Smooth muscle cell (in vitro differentiated cells): Measurements from ENCODE around the gene PAX3. TPM values are rescaled to one million over a fixed set of nuclear protein-coding genes. Genes with fewer than 3 reads are reported as not detected.

Source experiments
- DNase-seq: peaks from one replicate; lab custom pipeline; 2025; ENCODE audit not compliant: unreplicated experiment; lab: John Stamatoyannopoulos, UW
- H2AFZ ChIP-seq: fragments of 200-600 bp; sonication (generic); 2 replicates; pipeline ENCODE4 v1.6.0; 2016; ENCODE audit warnings: antibody characterized with exemption, low read depth, mild to moderate bottlenecking
- H3F3A ChIP-seq: fragments of 200-600 bp; sonication (generic); 2 replicates; pipeline ENCODE4 v1.6.0; 2017; ENCODE audit warnings: antibody characterized with exemption, low read depth
- H3K27ac ChIP-seq: fragments of 200-600 bp; sonication (generic); 2 replicates; pipeline ENCODE4 v1.5.1; 2016; ENCODE audit warnings: low read depth, mild to moderate bottlenecking
- H3K27me3 ChIP-seq: fragments of 200-600 bp; sonication (generic); 2 replicates; pipeline ENCODE4 v1.6.1; 2016; ENCODE audit warnings: low read depth, mild to moderate bottlenecking
- H3K36me3 ChIP-seq: fragments of 200-600 bp; sonication (generic); 2 replicates; pipeline ENCODE4 v1.5.1; 2016; ENCODE audit warnings: low read depth
- H3K4me1 ChIP-seq: fragments of 200-600 bp; sonication (generic); 2 replicates; pipeline ENCODE4 v1.5.1; 2016; ENCODE audit warnings: low read depth
- H3K4me2 ChIP-seq: fragments of 200-600 bp; sonication (generic); 2 replicates; pipeline ENCODE4 v1.6.0; 2016; ENCODE audit warnings: mild to moderate bottlenecking
- H3K4me3 ChIP-seq: fragments of 200-600 bp; sonication (generic); 2 replicates; pipeline ENCODE4 v1.5.1; 2016; ENCODE audit warnings: mild to moderate bottlenecking
- H3K79me2 ChIP-seq: fragments of 200-600 bp; sonication (generic); 2 replicates; pipeline ENCODE4 v1.6.0; 2016; ENCODE audit warnings: low read depth, mild to moderate bottlenecking
- H3K9ac ChIP-seq: fragments of 200-600 bp; sonication (generic); 2 replicates; pipeline ENCODE4 v1.6.0; 2016; ENCODE audit warnings: low read depth
- H3K9me3 ChIP-seq: fragments of 200-600 bp; sonication (generic); replicated peaks from 2 replicates; pipeline ENCODE4 v1.5.1; 2016; ENCODE audit warnings: low read depth
- H4K20me1 ChIP-seq: fragments of 200-600 bp; sonication (generic); 2 replicates; pipeline ENCODE4 v1.6.0; 2016; ENCODE audit warnings: low read depth
- CTCF ChIP-seq: fragments of 200-600 bp; sonication (generic); IDR thresholded peaks from 2 replicates; pipeline ENCODE4 v1.5.1; 2017; ENCODE audit warnings: borderline replicate concordance, mild to moderate bottlenecking, antibody characterized with exemption; ENCODE audit not compliant: insufficient read depth, poor library complexity, severe bottlenecking
- WGBS: methylation state at CpG from one replicate; pipeline ENCODE4 v1.1.7; 2016; ENCODE audit warnings: low lambda C conversion rate; 5-methylcytosine and 5-hydroxymethylcytosine counted together
- polyA plus RNA-seq: library from polyadenylated mRNA; unstranded; fragments of >200 nt; fragmentation: Nextera tagmentation; extraction: Ambion mirVana; gene quantifications from 2 replicates; pipeline ENCODE4 v1.2.1, GENCODE V29; 2016
- total RNA-seq: library from RNA; depleted of rRNA; stranded (reverse); fragments of >200 nt; gene quantifications from 2 replicates; pipeline ENCODE4 v1.2.3, GENCODE V29; 2014

PAX3 gene
- total and polyA plus RNA-seq, 2 experiments from 2014 or later, result 0.94 TPM; not detected in 1

GRCh38 chr2:222336442-222336841, 37.6 kb upstream of the PAX3 start:
- Histone ChIP-seq H3K4me1 (no peaks in the 10 kb centered on the region), H2AFZ (no peak overlapping the region), H3K9ac (no peak overlapping the region), H3K4me2 (no peak overlapping the region), H3K4me3 (no peak overlapping the region), H3K36me3 (no peaks in the 10 kb centered on the region), H3K27ac (no peak overlapping the region), H3K27me3 (no peaks in the 10 kb centered on the region), H3F3A (no peaks in the 10 kb centered on the region), H3K79me2 (no peaks in the 10 kb centered on the region), H3K9me3 (peaks cover 3% of the 10 kb centered on the region), H4K20me1 (no peaks in the 10 kb centered on the region)
- TF ChIP-seq CTCF, result no peak
- WGBS, result 82% methylated on average over 1 of the region's 1 CpG
- DNase-seq, result no peak

GRCh38 chr2:222334914-222335313, 36.1 kb upstream of the PAX3 start:
- Histone ChIP-seq H3K27ac (no peak overlapping the region), H3K36me3 (no peaks in the 10 kb centered on the region), H3K9me3 (peaks cover 3% of the 10 kb centered on the region), H2AFZ (no peak overlapping the region), H3K27me3 (no peaks in the 10 kb centered on the region), H3K4me1 (no peaks in the 10 kb centered on the region), H3K79me2 (no peaks in the 10 kb centered on the region), H3K4me2 (no peak overlapping the region), H3K9ac (no peak overlapping the region), H3K4me3 (no peak overlapping the region), H3F3A (no peaks in the 10 kb centered on the region), H4K20me1 (no peaks in the 10 kb centered on the region)
- no peak for DNase-seq
- 87% methylated on average over 2 of the region's 2 CpGs for WGBS
- no peak for TF ChIP-seq CTCF

- Histone ChIP-seq H3K4me1 (no peaks in the 10 kb centered on the region), H3K27me3 (no peaks in the 10 kb centered on the region), H3K4me2 (no peak overlapping the region), H3K27ac (no peak overlapping the region), H2AFZ (no peak overlapping the region), H3F3A (no peaks in the 10 kb centered on the region), H3K4me3 (no peak overlapping the region), H3K79me2 (no peaks in the 10 kb centered on the region), H3K36me3 (no peaks in the 10 kb centered on the region), H3K9me3 (peaks cover 3% of the 10 kb centered on the region), H4K20me1 (no peaks in the 10 kb centered on the region), H3K9ac (no peak overlapping the region)
- WGBS, result 92% methylated on average over 2 of the region's 2 CpGs
- TF ChIP-seq CTCF, result no peak
- DNase-seq, result no peak
Measured at GRCh38 chr2:222333397-222333796, 34.6 kb upstream of the PAX3 start.

- DNase-seq, result no peak
- no peak overlapping the region for H3K4me2 ChIP-seq
- peaks cover 3% of the 10 kb centered on the region for H3K9me3 ChIP-seq
- no peaks in the 10 kb centered on the region for H3F3A ChIP-seq
- H3K9ac ChIP-seq, result no peak overlapping the region
- H2AFZ ChIP-seq, result no peak overlapping the region
- H4K20me1 ChIP-seq, result no peaks in the 10 kb centered on the region
- H3K79me2 ChIP-seq, result no peaks in the 10 kb centered on the region
- H3K4me3 ChIP-seq, result no peak overlapping the region
- H3K27me3 ChIP-seq, result peaks cover 4% of the 10 kb centered on the region
- H3K36me3 ChIP-seq, result no peaks in the 10 kb centered on the region
- TF ChIP-seq CTCF, result no peak
- no peaks in the 10 kb centered on the region for H3K4me1 ChIP-seq
- 97% methylated on average over 4 of the region's 4 CpGs for WGBS
- H3K27ac ChIP-seq, result no peak overlapping the region
Measured at GRCh38 chr2:222332116-222332515, 33.3 kb upstream of the PAX3 start.
